GM19238 (cell line): ENCODE results near the gene PRDM8.
A peak's percentile ranks its signal among the peaks of the same experiment; 100 is the strongest.

Experiments used
- DNase-seq: peaks from one replicate; pipeline ENCODE4 v3.0.0; 2011; ENCODE audit warnings: low spot score; ENCODE audit not compliant: insufficient read length

The PRDM8 gene

GRCh38 chr4:80199947-80200346 lies 2.6 kb downstream of the PRDM8 start:
- DNase-seq = no peak

GRCh38 chr4:80201252-80202151 lies 4.2 kb downstream of the PRDM8 start:
- no peak for DNase-seq

- DNase-seq = peak; percentile 73
Observed at GRCh38 chr4:80202190-80202711, 4.9 kb downstream of the PRDM8 start.

- DNase-seq = peak; percentile 42
Observed at GRCh38 chr4:80202741-80203553, 5.6 kb downstream of the PRDM8 start.

- no peak for DNase-seq
Observed at GRCh38 chr4:80204433-80205011, 7.2 kb downstream of the PRDM8 start.

GRCh38 chr4:80206111-80206510 lies 8.8 kb downstream of the PRDM8 start:
- no peak for DNase-seq

GRCh38 chr4:80206521-80207171 lies 9.3 kb downstream of the PRDM8 start:
- DNase-seq = no peak

- no peak for DNase-seq
Observed at GRCh38 chr4:80207172-80207583, 9.9 kb downstream of the PRDM8 start.

GRCh38 chr4:80207664-80208063 lies 10.4 kb downstream of the PRDM8 start:
- DNase-seq = no peak

GRCh38 chr4:80208610-80209339 lies 11.5 kb downstream of the PRDM8 start:
- no peak for DNase-seq

GRCh38 chr4:80209340-80209701 lies 12.0 kb downstream of the PRDM8 start:
- DNase-seq = no peak

- no peak for DNase-seq
Observed at GRCh38 chr4:80210549-80210948, 13.2 kb downstream of the PRDM8 start.

- no peak for DNase-seq
Observed at GRCh38 chr4:80213117-80213815, 16.0 kb downstream of the PRDM8 start.

GRCh38 chr4:80215449-80216052 lies 18.2 kb downstream of the PRDM8 start:
- DNase-seq = no peak

GRCh38 chr4:80216100-80216761 lies 18.9 kb downstream of the PRDM8 start:
- DNase-seq = no peak

GRCh38 chr4:80219301-80220025 lies 22.2 kb downstream of the PRDM8 start:
- DNase-seq = no peak

GRCh38 chr4:80220711-80221110 lies 23.4 kb downstream of the PRDM8 start:
- DNase-seq = no peak

GRCh38 chr4:80221161-80221560 lies 23.9 kb downstream of the PRDM8 start:
- no peak for DNase-seq
